PC-3 (cell line): ENCODE results near the gene EEIG1. TPM values are rescaled to one million over a fixed set of nuclear protein-coding genes. Genes with fewer than 3 reads are reported as not detected.
"Not testable (repeated sequence)": the region's sequence is repeated elsewhere in the genome, so short reads cannot be mapped to it uniquely, and the experiment has no call there.

ENCODE experiments used
- ATAC-seq: fragments of 200-7000 bp; cut with Tn5 transposase; 2 replicates; pipeline ENCODE4 v1.9.1; 2020; ENCODE audit warnings: mild to moderate bottlenecking, moderate library complexity
- BruUV-seq: library from RNA; stranded (reverse); fragments of 400-500 nt; replicated peaks from 2 replicates; lab custom pipeline; 2021; lab: Mats Ljungman, UMichigan
- CTCF ChIA-PET: fragments of 300-600 bp; sonication (Branson Sonifier 250); formaldehyde crosslinking; loops from one replicate; lab custom pipeline; 2022; ENCODE audit warnings: antibody characterized with exemption; lab: Charles Lee
- POLR2A ChIA-PET: fragments of 300-600 bp; sonication (Branson Sonifier 250); formaldehyde crosslinking; loops from one replicate; lab custom pipeline; 2022; ENCODE audit warnings: antibody characterized with exemption; ENCODE audit not compliant: unreplicated experiment; lab: Charles Lee
- DNase-seq: peaks from one replicate; pipeline ENCODE4 v3.0.0-alpha.2; 2015
- H2AFZ ChIP-seq: fragments of 300-600 bp; sonication (generic); 2 replicates; pipeline ENCODE4 v1.6.0; 2016; ENCODE audit warnings: antibody characterized with exemption, low read length
- H3F3A ChIP-seq: fragments of 300-600 bp; sonication (generic); one replicate; pipeline ENCODE4 v1.6.0; 2017; ENCODE audit warnings: antibody characterized with exemption, low read length, control low read depth, mild to moderate bottlenecking; ENCODE audit not compliant: unreplicated experiment
- H3K27ac ChIP-seq: fragments of 300-600 bp; sonication (generic); 2 replicates; pipeline ENCODE4 v1.5.1; 2016; ENCODE audit warnings: mild to moderate bottlenecking, low read length
- H3K27me3 ChIP-seq: fragments of 300-600 bp; sonication (generic); 2 replicates; pipeline ENCODE4 v1.6.1; 2016; ENCODE audit warnings: low read length, mixed read lengths
- H3K36me3 ChIP-seq: fragments of 300-600 bp; sonication (generic); 2 replicates; pipeline ENCODE4 v1.6.1; 2016; ENCODE audit warnings: low read depth, mixed run types, low read length, mixed read lengths
- H3K4me1 ChIP-seq: fragments of 300-600 bp; sonication (generic); 2 replicates; pipeline ENCODE4 v1.5.1; 2016; ENCODE audit warnings: low read length; ENCODE audit not compliant: insufficient read depth
- H3K4me2 ChIP-seq: fragments of 300-600 bp; sonication (generic); 2 replicates; pipeline ENCODE4 v1.6.0; 2016; ENCODE audit warnings: low read length
- H3K4me3 ChIP-seq: fragments of 300-600 bp; sonication (generic); 2 replicates; pipeline ENCODE4 v1.5.1; 2016; ENCODE audit warnings: mild to moderate bottlenecking, low read length, mixed read lengths
- H3K79me2 ChIP-seq: fragments of 300-600 bp; sonication (generic); 2 replicates; pipeline ENCODE4 v1.6.1; 2017; ENCODE audit warnings: low read length, mixed read lengths
- H3K9ac ChIP-seq: fragments of 300-600 bp; sonication (generic); 2 replicates; pipeline ENCODE4 v1.6.0; 2016; ENCODE audit warnings: mild to moderate bottlenecking, low read length
- H3K9me2 ChIP-seq: fragments of 300-600 bp; sonication (generic); replicated peaks from 2 replicates; pipeline ENCODE4 v1.6.1; 2016; ENCODE audit warnings: mixed run types, low read length, mixed read lengths
- H3K9me3 ChIP-seq: fragments of 300-600 bp; sonication (generic); 2 replicates; pipeline ENCODE4 v1.6.1; 2016; ENCODE audit warnings: low read length, mixed read lengths
- H4K20me1 ChIP-seq: fragments of 300-600 bp; sonication (generic); 2 replicates; pipeline ENCODE4 v1.6.1; 2016; ENCODE audit warnings: low read length, mixed read lengths
- EZH2 ChIP-seq: fragments of 300-600 bp; sonication (generic); IDR thresholded peaks from one replicate; pipeline ENCODE4 v1.6.1; 2017; ENCODE audit warnings: antibody characterized with exemption, mild to moderate bottlenecking, low read length; ENCODE audit not compliant: unreplicated experiment
- EZH2phosphoT487 ChIP-seq: fragments of 300-600 bp; sonication (generic); IDR thresholded peaks from 2 replicates; pipeline ENCODE4 v1.6.1; 2018; ENCODE audit warnings: mild to moderate bottlenecking, antibody characterized with exemption, low read length, borderline replicate concordance
- intact Hi-C: fragments of 100-400 bp; cut with micrococcal nuclease; formaldehyde crosslinking; loops from 2 replicates; pipeline ENCODE4 v1.9.0; 2023
- total RNA-seq: library from RNA; depleted of rRNA; stranded (reverse); fragments of >200 nt; gene quantifications from 2 replicates; pipeline ENCODE4 v1.2.3, GENCODE V29; 2014
- TF ChIP-seq, protein P1 (sequence below): fragments of 300-600 bp; sonication (generic); conservative IDR thresholded peaks from 2 replicates; pipeline ENCODE4 v1.5.1; 2017; ENCODE audit warnings: antibody characterized with exemption, low read depth, mild to moderate bottlenecking, low read length

Gene EEIG1
- total RNA-seq, 1 experiment from 2014 or later: 10.8 TPM

GRCh38 chr9:128024761-128025308 is 44.0 kb upstream of the EEIG1 start:
- Histone ChIP-seq H3K4me1 (peaks cover 4% of the 10 kb centered on the region; the same call in 1 of the 2 replicates), H3K9me3 (no peaks in the 10 kb centered on the region), H3K79me2 (no peaks in the 10 kb centered on the region), H3K9me2 (no peaks in the 10 kb centered on the region), H3K4me3 (no peak overlapping the region), H3K27me3 (no peaks in the 10 kb centered on the region), H4K20me1 (no peaks in the 10 kb centered on the region), H3K27ac (no peak overlapping the region), H3K9ac (no peak overlapping the region), H3F3A (no peaks in the 10 kb centered on the region), H3K4me2 (no peak overlapping the region), H2AFZ (no peak overlapping the region), H3K36me3 (no peaks in the 10 kb centered on the region)
- no peak for ATAC-seq
- BruUV-seq: no TSS peak
- POLR2A ChIA-PET: no interaction called here
- CTCF ChIA-PET: interaction anchor here (0.6 kb wide), 1 partner anchor 93 kb away, joined by 3 read pairs; no protein-coding TSS in a partner anchor
- intact Hi-C loops: no loop called here
- no peak for DNase-seq
- TF ChIP-seq, protein P1, sequence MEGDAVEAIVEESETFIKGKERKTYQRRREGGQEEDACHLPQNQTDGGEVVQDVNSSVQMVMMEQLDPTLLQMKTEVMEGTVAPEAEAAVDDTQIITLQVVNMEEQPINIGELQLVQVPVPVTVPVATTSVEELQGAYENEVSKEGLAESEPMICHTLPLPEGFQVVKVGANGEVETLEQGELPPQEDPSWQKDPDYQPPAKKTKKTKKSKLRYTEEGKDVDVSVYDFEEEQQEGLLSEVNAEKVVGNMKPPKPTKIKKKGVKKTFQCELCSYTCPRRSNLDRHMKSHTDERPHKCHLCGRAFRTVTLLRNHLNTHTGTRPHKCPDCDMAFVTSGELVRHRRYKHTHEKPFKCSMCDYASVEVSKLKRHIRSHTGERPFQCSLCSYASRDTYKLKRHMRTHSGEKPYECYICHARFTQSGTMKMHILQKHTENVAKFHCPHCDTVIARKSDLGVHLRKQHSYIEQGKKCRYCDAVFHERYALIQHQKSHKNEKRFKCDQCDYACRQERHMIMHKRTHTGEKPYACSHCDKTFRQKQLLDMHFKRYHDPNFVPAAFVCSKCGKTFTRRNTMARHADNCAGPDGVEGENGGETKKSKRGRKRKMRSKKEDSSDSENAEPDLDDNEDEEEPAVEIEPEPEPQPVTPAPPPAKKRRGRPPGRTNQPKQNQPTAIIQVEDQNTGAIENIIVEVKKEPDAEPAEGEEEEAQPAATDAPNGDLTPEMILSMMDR: no peak
- no peak for TF ChIP-seq EZH2phosphoT487
- no peak for TF ChIP-seq EZH2

DNA sequence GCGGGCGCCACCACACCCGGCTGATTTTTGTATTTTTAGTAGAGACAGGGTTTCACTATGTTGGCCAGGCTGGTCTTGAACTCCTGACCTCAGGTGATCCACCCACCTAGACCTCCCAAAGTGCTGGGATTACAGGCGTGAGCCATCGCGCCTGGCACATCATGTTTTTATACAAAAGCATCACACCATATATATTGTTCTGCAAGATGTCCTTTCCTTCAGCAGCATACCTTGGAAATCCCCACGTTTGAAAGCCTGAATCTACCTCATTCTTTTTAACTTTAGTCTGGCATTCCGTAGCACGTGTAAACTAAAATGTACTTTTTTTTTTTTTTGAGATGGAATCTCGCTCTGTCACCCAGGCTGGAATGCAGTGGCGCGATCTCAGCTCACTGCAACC is 42.9 kb upstream of the EEIG1 start:
- intact Hi-C loops, H3K36me3 ChIP-seq, H3K27me3 ChIP-seq, H3K9me3 ChIP-seq, POLR2A ChIA-PET, CTCF ChIA-PET, BruUV-seq, H3K27ac ChIP-seq, H3K9me2 ChIP-seq, H2AFZ ChIP-seq, H3F3A ChIP-seq, H3K4me1 ChIP-seq, H3K9ac ChIP-seq, H3K4me2 ChIP-seq, H4K20me1 ChIP-seq, H3K4me3 ChIP-seq, ATAC-seq, DNase-seq, H3K79me2 ChIP-seq: not testable (repeated sequence)

- DNase-seq: peak; percentile 39
- ATAC-seq: peak; percentile 83
- CTCF ChIA-PET: no interaction called here
Observed at GRCh38 chr9:128022886-128023285, 42.1 kb upstream of the EEIG1 start.

More at GRCh38 chr9:128022886-128023285, 42.1 kb upstream of the EEIG1 start:
- TF ChIP-seq, protein P1: no peak
- Histone ChIP-seq H4K20me1 (no peaks in the 10 kb centered on the region), H3F3A (no peaks in the 10 kb centered on the region), H3K27ac (no peak overlapping the region), H3K79me2 (no peaks in the 10 kb centered on the region), H3K9me2 (no peaks in the 10 kb centered on the region), H3K4me3 (no peak overlapping the region), H3K9me3 (no peaks in the 10 kb centered on the region), H3K36me3 (no peaks in the 10 kb centered on the region), H3K4me1 (peaks cover 4% of the 10 kb centered on the region; the same call in 1 of the 2 replicates), H3K9ac (no peak overlapping the region), H3K27me3 (no peaks in the 10 kb centered on the region), H3K4me2 (no peak overlapping the region), H2AFZ (no peak overlapping the region)
- intact Hi-C loops: no loop called here
- POLR2A ChIA-PET: no interaction called here
- BruUV-seq: no TSS peak
